GM18868 (cell line): ENCODE results near the gene TYW1.
A peak's percentile ranks its signal among the peaks of the same experiment; 100 is the strongest.
"Not testable (repeated sequence)": the region's sequence is repeated elsewhere in the genome, so short reads cannot be mapped to it uniquely, and the experiment has no call there.

Experiments
- ATAC-seq: cut with Tn5 transposase; IDR thresholded peaks from one replicate; pipeline ENCODE4 v1.9.1; 2021; ENCODE audit warnings: mild to moderate bottlenecking, moderate library complexity; ENCODE audit not compliant: unreplicated experiment

The TYW1 gene

DNA sequence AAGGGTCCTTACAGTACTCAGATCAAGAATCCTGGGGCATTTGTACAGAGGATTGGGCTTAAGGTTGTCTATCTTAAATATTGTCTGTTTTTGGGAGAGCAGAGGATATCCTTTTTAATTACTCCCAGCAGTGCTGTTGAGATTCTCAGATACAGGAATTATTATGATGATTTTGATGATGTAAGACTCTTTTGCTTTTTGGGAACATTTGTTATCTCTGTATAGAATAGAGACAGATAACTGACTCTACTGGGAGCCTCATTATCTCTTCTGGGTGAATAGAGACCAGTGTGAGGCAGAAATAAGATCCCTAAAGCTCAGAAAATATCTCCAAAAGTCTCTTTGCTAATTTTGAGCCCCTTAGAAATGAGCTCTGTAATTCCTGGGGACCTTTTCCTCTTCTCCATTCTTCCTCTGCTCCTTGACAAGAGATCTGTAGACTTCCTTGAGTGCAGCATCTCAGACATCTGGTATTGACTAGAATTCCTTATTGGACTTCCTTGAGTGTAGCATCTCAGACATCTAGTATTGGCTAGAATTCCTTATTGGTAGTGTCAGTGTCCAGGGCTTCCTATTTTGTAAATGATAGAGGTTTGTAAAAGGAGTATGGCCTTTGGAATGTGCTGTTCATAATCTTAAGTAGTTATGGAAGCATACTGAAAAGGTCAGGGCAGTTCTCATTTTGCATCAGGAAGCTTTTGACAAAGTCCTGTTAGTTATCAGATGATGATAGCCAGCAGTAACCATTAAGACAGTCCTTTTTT lies 118.0 kb downstream of the TYW1 start:
- ATAC-seq, result not testable (repeated sequence)

DNA sequence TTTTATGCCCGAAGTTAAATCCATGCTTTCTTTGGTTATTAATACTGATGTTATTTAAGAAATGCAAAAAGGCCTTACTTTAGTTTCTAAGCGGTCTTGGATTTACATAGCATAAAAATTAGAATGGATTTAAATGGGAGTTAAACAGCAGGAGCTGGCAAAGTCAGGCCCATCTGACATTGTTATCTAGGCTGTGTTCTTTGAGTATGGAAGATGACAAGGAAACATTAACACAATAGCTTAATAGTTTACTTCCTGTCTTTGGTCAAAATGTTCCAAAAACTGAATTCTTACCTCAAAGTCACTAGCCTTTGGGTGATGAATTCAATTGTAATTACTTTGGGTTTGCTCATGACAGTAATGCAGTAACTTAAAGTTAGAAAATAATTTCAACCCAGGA lies 123.9 kb downstream of the TYW1 start:
- ATAC-seq, result not testable (repeated sequence)

DNA sequence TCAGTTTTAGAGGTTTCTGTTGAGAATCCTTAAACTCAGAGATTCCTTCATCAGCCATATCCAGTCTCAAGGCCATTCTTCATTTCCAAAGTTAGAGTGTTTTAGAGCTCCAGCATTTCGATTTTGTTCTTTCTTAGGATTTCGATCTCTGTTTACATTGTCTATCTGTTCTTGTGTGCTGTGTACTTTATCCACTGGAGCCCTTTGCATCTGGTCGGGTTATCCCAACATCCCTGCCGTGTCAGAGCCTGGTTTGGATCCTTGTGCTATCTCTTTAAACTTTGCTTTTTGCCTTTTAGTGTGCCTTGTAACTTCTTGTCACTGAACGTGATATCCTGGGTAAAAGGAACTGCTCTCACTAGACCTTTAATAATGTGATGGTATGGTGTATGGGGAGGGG lies 131.6 kb downstream of the TYW1 start:
- ATAC-seq, result not testable (repeated sequence)

DNA sequence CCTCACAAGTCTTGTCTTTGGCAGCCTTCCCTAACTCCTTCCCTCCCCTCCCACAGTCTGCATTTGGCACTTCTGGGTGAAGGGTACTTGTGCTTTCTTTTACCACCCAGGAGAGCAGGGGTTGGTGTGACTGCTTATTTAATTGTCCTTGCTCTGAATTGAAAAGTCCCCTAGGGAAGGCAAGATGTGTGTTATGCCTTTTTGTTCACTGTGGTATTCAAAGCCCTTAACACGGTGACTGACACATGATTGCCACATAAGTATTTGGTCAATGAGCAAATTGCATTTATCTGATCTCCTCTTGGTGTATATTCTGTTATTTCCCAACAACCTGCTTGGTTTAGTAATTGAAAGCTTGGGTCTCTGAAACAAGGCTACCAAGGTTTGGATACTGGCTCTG lies 134.1 kb downstream of the TYW1 start:
- ATAC-seq, result not testable (repeated sequence)

DNA sequence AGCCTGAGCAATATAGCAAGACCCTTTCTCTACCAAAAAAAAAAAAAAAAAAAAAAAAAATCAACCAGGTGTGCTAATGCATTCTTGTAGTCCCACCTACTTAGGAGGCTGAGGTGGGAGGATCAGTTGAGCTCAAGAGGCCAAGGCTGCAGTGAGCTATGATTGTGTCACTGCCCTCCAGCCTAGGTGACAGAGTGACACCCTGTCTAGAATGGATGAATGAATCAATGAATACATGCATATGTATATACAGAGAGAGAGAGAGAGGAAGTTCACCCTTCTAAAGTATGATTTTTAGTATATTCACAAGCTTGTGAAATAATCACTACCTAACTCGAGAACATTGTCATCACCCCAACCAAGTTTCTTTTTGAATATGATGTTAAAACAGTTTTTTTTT lies 138.3 kb downstream of the TYW1 start:
- ATAC-seq, result peak; percentile 66

DNA sequence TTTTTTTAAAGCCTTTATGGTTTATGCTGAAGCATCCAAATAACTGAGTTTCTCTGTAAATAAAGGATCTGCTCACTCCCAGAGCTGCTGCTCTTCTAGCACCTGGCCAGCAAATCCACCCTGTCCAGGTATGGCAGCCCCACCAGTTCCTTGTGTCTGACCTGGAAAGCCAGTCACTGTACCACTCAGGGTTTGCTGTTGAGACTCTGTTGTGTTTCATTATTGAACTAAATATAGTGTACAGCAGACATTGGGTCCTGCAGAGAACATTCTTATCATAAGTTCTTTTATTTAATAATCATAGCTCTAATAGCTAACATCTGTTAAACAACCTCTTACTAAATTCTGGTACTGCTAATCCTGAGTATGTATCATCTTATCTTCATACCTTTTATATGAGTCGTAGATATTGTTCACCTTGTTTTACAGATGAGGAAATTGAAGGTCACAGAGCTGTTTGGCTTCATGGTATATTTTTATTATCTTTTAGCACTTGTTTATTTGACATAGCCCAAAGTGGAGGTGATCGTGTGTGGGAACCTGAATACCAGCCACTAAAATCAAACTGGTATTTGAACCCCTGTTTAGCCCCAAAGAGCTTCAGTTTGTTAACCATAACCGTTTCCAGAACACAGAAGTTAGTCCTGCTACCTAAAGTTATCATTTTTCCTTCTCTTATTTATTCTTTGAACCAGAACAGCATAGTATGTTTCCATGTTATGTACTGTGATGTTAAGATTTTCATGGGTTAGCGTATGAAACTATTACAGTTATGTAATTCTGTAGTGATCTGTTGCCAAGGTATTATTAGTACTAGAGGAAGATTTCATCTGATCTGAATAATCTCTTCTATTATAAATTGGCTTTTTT lies 139.2 kb downstream of the TYW1 start:
- ATAC-seq, result not testable (repeated sequence)

DNA sequence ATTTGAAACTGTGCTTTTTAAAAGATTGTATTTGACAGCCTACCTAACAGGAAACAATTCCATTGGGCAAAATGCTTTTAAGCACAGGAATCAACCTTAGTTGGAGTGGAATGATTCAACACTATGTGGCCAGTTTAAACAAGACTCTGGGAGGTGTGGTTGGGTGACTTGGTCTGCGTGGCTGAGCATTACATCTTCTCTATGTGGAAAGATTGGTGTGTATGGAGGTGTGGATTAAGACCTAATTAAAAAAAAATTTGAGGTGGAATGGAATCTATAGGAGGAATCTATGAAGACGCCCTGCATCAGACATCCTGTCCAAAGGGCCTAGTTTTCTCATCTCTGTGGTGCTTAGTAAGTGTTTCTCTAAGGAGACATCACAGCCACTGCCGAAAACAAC lies 140.9 kb downstream of the TYW1 start:
- not testable (repeated sequence) for ATAC-seq

DNA sequence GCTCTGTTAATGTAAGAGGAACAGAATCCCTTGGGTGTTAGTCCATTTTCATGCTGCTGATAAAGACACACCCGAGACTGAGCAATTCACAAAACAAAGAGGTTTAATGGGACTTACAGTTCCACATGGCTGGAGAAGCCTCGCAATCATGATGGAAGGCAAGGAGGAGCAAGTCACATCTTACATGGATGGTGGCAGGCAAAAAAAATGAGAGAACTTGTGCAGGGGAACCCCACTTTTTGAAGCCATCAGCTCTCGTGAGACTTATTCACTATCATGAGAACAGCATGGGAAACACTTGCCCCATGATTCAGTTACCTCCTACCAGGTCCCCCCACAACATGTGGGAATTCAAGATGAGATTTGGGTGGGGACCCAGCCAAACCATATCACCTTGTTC lies 143.2 kb downstream of the TYW1 start:
- not testable (repeated sequence) for ATAC-seq

DNA sequence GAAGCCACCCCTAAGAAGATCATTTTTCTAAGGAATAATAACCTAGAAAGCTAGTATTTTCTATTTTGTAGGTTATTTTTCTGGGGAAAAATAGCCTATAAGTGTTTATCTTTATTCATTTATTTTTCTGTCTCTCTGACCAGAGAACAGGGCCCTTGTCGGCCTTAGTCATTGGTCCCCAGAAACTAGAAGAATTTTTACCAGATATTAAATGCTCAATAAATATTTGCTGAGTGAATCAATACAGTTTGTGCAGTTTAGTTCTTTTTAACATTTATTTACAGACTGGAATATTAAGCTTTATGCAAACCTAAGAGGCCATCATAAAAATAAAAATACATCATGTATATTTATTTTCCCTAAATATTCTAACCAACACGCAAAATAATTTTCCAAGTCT lies 144.4 kb downstream of the TYW1 start:
- not testable (repeated sequence) for ATAC-seq

DNA sequence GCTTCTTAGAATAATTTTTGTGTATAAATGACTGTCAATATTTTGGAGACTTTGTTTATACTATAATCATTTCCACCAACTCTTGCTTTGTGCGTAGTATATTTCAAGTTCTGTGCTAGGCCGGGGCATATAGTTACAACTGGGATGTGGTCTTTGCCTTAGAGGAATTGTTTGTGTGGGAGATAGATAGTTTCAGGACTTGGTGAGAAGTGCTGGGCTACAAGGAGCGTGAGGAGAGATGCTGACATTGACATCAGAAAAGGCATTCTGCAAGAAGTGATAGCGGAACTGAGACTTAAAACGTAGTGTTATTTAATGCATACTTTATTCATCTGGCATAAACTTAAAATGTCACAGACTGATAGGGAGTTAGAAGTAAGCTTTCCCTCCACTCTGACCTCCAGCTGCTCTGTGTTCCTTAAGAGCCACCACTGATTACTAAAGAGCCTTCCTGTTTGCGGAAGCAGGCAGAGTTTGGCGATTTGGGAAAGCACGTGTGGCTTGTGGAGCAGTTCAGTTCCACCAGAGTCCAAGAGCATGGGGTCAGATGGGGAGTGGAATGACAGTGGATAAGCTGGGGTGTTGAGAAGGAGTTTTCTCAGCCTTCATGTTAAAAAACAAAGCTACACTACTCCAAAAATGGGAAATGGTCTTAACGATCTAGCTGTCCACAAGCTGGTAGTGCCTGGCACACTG lies 146.6 kb downstream of the TYW1 start:
- not testable (repeated sequence) for ATAC-seq

DNA sequence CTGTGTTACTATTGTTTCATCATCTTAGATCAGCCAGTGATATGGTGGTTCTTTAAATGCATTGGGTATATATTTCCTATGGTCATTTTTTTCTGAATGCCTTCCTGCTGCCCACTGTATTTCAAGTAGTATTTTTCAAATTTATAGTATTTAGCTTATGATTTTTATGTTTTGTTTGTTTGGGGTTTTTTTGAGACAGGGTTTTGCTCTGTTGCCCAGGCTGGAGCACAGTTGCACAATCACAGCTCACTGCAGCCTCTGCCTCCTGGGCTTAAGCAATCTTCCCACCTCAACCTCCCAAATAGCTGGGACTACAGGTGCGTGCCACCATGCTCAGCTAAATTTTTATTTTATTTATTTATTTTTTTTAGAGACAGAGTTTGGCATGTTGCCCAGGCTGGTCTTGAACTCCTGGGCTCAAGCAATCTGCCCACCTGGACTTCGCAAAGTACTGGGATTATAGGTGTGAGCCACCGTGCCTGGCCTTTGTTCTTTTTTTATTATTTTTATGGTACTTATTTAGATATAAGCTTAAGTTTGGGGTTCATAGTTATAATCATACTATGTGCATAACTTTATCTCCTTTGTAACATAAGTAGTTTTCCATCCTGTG lies 149.1 kb downstream of the TYW1 start:
- ATAC-seq, result not testable (repeated sequence)

DNA sequence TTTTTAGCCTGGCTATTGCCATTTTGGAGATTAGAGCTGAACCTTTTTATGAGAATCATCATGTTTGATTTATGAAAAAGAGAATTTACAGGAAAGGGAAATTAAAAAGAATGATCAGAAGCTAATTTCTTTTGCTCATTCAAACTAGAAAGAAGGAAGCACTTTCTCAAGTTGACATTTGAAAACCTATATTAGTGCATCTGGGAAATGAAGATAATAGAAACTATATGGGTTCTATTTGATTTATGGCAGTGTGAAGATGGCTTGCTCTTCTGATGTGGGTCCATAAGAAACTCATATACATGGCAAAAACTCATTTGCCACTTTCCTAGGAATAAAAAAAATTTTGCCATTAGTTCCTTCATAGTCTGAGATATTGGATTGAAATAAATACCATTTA lies 152.5 kb downstream of the TYW1 start:
- not testable (repeated sequence) for ATAC-seq

DNA sequence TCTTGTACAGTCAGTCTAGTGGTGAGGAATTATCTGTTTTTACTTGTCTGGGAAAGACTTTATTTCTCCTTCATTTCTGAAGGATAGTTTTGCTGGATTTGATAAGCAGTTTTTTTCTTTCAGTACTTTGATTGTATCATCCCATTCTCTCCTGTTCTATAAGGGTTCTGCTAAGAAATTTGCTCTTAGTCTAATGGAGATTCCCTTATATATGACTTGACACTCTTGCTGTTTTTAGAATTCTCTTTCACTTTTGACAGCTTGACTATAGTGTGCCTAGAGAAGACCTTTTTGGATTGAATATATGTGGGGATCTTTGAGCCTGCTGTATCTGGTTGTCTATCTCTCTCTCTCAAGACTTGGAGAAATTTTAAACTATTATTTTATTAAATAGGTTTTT lies 157.7 kb downstream of the TYW1 start:
- ATAC-seq, result not testable (repeated sequence)

DNA sequence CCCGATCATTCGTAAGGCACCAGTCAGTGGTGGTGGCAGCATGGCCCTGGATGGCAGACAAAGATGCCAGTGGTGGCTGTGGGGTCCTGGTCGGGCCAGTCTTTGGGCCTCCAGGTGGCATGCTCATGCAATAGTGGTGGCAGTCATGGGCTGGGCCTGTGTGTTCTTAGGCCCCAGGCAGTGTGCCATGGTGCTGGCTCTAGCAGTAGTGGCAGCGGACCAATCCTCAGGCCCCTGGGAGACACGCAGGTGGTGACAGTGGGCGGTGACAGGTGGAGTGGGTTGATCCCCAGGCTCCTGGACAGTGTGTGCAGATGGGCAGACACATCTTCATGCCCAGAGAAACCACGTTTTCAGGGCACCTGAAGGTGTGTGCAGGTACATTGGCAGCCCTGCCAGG lies 159.4 kb downstream of the TYW1 start:
- not testable (repeated sequence) for ATAC-seq

DNA sequence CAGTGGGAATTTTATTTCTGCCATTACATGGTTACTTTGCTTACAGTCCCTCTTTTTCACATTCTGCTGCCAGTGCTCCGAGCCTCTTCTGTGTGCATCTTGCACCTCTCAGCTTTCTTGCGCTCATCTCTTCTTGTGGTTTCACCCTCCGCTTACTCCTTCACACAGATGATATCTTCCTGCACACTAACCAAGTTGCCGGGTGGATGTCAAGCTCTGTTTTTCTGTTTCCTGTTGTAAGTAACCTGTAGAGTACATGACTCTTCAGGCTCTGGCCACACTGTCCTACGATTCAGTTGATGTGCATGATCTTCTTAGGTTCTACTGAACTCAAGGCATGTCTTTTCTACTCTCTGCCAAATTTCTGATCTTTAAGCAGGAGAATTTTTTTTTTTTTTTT lies 166.7 kb downstream of the TYW1 start:
- peak; percentile 96 for ATAC-seq

DNA sequence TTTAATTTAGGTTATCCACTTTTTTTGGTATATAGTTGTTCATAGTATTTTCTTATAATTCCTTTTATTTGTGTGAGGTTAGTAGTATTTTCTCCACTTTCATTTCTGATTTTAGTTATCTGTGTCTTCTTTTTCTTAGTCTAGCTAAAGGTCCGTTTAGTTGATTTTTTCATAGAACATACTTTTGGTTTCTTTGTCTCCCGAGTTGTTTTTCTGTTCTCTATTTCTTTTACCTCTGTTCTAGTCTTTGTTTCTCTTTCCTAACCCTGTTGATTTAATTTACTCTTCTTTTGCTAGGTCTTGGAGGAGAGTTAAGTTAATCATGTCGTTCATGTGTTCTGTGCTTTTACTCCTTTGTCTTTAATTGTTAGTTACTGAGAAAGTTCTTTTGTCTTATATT lies 174.5 kb downstream of the TYW1 start:
- not testable (repeated sequence) for ATAC-seq

DNA sequence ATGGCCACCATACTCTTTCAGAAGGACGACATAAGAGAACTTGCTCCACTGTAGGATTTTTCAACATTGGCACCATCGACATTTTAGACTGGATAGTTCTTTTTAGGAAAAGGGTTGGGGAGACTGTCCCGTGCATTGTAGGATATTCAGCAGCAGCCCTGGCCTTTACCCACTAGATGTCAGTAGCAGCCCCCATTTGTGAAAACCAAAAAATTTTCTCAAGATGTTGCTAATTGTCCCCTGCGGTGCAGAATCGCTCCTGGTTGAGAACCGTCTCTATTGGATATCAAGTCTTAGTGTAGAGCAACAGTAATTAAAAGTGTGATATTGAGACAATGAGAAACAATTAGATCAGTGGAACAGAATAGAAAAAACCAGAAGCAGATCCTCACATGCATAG lies 180.1 kb downstream of the TYW1 start:
- ATAC-seq, result peak; percentile 90

DNA sequence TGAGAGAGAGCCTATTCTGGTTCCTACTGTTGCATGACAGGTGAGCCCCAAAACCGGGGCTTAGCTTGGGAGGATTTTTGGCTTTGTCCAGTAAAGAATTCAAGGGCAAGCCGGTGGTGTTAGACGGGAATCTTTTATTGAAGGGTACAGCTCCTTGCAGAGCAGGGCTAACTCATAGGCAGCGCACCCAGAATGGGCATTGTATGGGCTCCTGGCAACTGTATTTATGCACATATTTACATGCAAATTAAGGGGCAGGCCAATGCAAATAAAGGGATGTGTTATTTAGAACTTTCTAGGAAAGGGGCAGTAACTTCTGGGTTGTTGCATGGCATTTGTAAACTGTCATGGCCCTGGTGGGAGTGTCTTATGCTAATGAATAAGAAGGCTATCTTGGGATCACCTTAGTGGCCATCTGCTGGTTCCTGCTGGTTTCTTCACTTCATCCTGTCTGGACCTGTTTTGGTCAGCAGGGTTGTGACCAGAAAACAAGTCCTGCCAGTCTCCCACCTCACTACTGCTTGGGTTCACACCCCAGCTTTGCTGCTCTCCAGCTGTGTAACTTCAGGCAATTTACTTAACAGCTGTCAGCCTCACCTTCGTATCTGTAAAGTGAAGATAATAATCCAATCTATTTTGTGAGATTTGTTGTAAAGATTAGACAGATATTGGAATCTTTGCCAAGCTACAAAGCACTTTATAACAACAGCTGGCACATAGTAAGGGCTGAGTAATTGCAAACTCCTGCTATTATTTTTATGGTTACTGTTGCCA lies 182.5 kb downstream of the TYW1 start:
- not testable (repeated sequence) for ATAC-seq

DNA sequence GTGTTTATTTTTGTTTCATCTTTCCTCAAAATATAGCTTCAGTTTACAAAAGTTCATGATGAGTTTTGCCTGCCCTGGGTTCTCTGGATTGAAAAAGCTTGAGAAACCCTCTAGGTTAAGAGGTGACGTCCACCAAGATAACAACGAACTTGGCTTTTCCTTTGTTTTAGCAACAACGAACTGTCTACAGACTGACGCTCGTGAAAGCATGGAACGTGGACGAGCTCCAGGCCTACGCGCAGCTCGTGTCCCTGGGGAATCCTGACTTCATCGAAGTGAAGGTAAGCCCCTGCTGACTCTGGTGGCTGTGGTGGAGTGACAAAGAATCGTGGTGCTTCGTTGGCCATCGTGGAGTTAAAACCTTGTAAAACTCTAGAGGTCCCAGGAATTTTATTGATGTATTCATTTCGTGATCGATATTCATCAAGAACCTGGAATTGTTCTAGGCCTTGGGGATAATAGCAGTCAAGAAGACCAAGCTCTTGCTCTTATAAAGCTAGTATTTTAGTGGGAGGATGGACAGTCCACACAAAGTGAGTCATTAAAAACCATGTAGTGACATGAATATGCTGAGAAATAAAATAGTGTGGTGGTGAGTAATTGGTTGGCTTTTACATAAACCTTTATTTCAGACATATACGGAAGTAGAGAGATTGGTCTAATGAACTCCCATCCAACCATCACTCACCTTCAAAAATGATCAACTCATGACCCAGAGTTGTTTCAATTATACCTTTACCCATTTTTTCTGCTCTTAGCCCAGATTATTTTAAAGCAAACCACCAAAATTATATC lies 186.5 kb downstream of the TYW1 start:
- ATAC-seq, result not testable (repeated sequence)
